Gastrocnemius medialis (tissue), 4 donors: ENCODE data around the gene UBAP2L. TPM values are rescaled to one million over a fixed set of nuclear protein-coding genes. Genes with fewer than 3 reads are reported as not detected.
A peak's percentile ranks its signal among the peaks of the same experiment; 100 is the strongest.

Source experiments
- ATAC-seq, 2 donors: fragments of 150-250 bp; one replicate each; pipeline ENCODE4 v1.9.1; 2016
- DNase-seq, 2 donors: peaks; one replicate each; pipeline ENCODE4 v3.0.0-alpha.2; 2019
- H3K27ac ChIP-seq, 4 donors: fragments of 200-600 bp; sonication (generic); 1 replicate in 1 of 4; 2 replicates in 3 of 4; pipeline ENCODE4 v1.5.1; 2016 to 2018; ENCODE audit warnings: mild to moderate bottlenecking in 2 of 4, moderate library complexity in 1 of 4
- H3K27me3 ChIP-seq, 3 donors: fragments of 200-600 bp; sonication (generic) in 2 of 3; 1 replicate in 1 of 3; 2 replicates in 2 of 3; pipeline versions ENCODE4 v1.5.1 to v1.6.0; 2016 to 2019; ENCODE audit warnings: mild to moderate bottlenecking in 1 of 3, moderate library complexity in 1 of 3
- H3K36me3 ChIP-seq, 2 donors: fragments of 200-600 bp; sonication (generic) in 1 of 2; one replicate each; pipeline ENCODE4 v1.5.1; 2017 to 2018
- H3K4me1 ChIP-seq, 2 donors: fragments of 200-600 bp; sonication (generic) in 1 of 2; one replicate each; pipeline ENCODE4 v1.5.1; 2016 to 2017; ENCODE audit warnings: mild to moderate bottlenecking in 2 of 2
- H3K4me3 ChIP-seq, 4 donors: fragments of 200-600 bp; sonication (generic) in 3 of 4; 1 replicate in 1 of 4; 2 replicates in 3 of 4; pipeline ENCODE4 v1.5.1; 2016 to 2019; ENCODE audit warnings: mild to moderate bottlenecking in 2 of 4
- H3K9me3 ChIP-seq, 3 donors: fragments of 200-600 bp; sonication (generic) in 2 of 3; 1 replicate in 1 of 3; 2 replicates in 2 of 3; pipeline ENCODE4 v1.5.1; 2016 to 2019
- POLR2A ChIP-seq, 2 donors: fragments of 450-650 bp; IDR thresholded peaks; one replicate each; pipeline ENCODE4 v1.6.1; 2017; ENCODE audit warnings: antibody characterized with exemption in 2 of 2, mild to moderate bottlenecking in 2 of 2, moderate library complexity in 2 of 2
- in situ Hi-C, 4 donors: fragments of 200-750 bp; cut with MboI; loops; one replicate each; pipeline versions ENCODE4 v1.15.0 to v1.8.0; 2017; ENCODE audit warnings: low sequenced_read_pairs in 4 of 4
- intact Hi-C: fragments of 100-400 bp; cut with DNase I; formaldehyde crosslinking; loops from one replicate; pipeline ENCODE4 v1.15.1; 2023; ENCODE audit warnings: low total_unique reads
- total RNA-seq, 4 donors: library from RNA; depleted of rRNA; stranded (reverse); fragments of >200 nt; gene quantifications; one replicate each; pipeline versions ENCODE4 v1.1.0 to v1.2.3, GENCODE V29; 2016
- TF ChIP-seq, protein P1 (sequence below), 5 experiments: fragments of 450-650 bp in 3 of 5; fragments of 200-600 bp in 2 of 5; sonication (generic) in 2 of 5; IDR thresholded peaks in 4 of 5; conservative IDR thresholded peaks in 1 of 5; 1 replicate in 4 of 5; 2 replicates in 1 of 5; pipeline ENCODE4 v1.5.1; 2016 to 2019; ENCODE audit warnings: antibody characterized with exemption in 5 of 5, mild to moderate bottlenecking in 3 of 5, moderate library complexity in 3 of 5

The UBAP2L gene
- total RNA-seq, 4 donors from 2014 or later = 38.5 to 72.8 (median 50.8) TPM

DNA sequence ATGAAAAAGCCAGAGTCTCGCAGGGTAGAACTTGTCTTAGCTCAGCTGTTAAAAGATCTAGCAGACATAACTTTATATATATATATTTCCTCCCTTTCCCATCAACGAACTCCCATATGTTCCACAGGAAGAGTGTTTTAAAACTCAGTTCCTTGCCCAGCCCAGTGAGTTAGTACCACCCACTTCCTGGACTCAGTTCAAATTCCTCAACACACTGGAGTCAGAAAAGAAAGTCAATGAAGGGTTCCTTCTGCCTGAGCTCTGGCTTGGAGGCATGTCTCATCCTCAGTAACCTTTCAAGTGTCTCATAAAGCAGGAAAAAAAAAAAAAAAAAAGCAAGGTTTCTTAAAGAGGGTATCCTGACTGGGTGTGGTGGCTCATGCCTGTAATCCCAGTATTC, 44.4 kb upstream of the UBAP2L start:
- intact Hi-C loops (no loop called here), in situ Hi-C loops (no loop called here)
- Histone ChIP-seq H3K36me3 (peaks cover 4 to 67% of the 10 kb centered on the region in 2 donors), H3K27me3 (no peaks in the 10 kb centered on the region), H3K9me3 (no peaks in the 10 kb centered on the region), H3K4me1 (peaks cover 48 to 65% of the 10 kb centered on the region in 2 donors), H3K4me3 (no peak overlapping the region), H3K27ac (peak overlapping the region; percentile 41 to 86 (median 56))
- TF ChIP-seq, protein P1, sequence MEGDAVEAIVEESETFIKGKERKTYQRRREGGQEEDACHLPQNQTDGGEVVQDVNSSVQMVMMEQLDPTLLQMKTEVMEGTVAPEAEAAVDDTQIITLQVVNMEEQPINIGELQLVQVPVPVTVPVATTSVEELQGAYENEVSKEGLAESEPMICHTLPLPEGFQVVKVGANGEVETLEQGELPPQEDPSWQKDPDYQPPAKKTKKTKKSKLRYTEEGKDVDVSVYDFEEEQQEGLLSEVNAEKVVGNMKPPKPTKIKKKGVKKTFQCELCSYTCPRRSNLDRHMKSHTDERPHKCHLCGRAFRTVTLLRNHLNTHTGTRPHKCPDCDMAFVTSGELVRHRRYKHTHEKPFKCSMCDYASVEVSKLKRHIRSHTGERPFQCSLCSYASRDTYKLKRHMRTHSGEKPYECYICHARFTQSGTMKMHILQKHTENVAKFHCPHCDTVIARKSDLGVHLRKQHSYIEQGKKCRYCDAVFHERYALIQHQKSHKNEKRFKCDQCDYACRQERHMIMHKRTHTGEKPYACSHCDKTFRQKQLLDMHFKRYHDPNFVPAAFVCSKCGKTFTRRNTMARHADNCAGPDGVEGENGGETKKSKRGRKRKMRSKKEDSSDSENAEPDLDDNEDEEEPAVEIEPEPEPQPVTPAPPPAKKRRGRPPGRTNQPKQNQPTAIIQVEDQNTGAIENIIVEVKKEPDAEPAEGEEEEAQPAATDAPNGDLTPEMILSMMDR (IDR thresholded peaks at IDR 0.05 in 4 of 5, conservative IDR thresholded peaks at IDR 0.05 in 1 of 5) = no peak
- TF ChIP-seq POLR2A (IDR thresholded peaks at IDR 0.05) = no peak
- no peak for DNase-seq
- ATAC-seq = peak in 1 of 2 donors; percentile 38

DNA sequence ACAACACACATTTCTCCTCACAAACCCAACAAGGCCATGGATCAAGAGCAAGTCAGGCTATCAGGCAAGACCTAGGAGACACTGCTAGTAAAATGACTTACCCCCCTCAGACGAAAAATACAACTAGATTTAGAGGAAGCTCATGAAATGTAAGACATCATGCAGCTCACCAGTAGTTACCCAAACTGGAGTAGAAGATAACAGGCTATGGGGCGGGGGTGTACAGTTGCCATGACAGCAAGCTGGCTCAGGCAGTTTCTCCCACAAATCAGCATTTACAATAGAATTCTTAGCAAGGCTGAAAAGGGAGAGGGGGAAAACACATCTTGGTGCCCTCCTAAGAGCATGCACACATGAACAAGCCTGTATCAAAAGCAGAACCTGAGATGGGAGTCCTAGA, 42.7 kb upstream of the UBAP2L start:
- Histone ChIP-seq H3K9me3 (no peaks in the 10 kb centered on the region), H3K36me3 (peaks cover 0 to 50% of the 10 kb centered on the region in 2 donors), H3K4me3 (no peak overlapping the region), H3K4me1 (peaks cover 54 to 77% of the 10 kb centered on the region in 2 donors), H3K27ac (peak overlapping the region; percentile 41 to 86 (median 52)), H3K27me3 (no peaks in the 10 kb centered on the region)
- intact Hi-C loops = no loop called here
- ATAC-seq (no peak), DNase-seq (no peak)
- TF ChIP-seq POLR2A (IDR thresholded peaks at IDR 0.05) = no peak
- TF ChIP-seq, protein P1 (IDR thresholded peaks at IDR 0.05 in 4 of 5, conservative IDR thresholded peaks at IDR 0.05 in 1 of 5) = no peak
- in situ Hi-C loops = no loop called here

DNA sequence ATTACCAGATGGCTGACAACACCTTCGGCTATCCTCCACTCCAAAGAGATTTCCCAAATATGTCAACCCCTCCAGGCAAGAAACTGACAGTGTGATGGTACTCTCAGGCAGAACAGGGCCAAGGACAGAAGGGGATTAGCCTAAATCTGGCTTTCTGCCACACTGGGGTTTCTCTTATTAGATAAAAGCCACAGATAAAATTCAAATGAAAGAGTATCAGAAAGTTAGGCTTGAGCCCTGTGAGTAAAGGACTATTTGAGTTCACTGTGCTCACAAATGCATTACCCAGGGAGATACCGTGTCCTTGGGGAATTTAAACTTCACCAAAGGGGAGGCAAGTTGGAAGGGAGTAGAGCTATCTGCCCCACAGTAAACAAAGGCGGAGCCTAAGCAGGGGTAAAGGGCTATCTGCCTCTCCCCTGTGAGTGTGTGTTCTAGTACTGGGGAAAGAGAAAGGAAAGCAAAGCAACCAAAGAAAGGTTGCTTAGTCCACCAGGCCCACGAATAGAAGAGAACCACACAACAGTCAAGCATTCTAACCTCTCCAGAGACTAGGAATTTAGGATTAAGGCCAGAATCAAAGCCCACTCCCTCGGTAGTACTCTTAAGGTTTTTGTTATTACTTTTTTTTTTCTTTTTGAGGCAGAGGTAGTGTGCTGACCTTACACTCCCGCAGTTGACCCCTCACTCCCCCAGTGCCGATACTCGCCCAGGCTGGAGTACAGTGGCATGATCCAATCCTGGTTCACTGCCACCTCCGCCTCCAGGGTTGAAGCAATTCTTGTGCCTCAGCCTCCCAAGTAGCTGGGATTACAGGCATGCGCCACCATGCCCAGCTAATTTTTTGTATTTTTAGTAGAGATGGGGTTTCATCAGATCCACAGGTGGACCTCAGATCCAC, 41.6 kb upstream of the UBAP2L start:
- no peak for TF ChIP-seq POLR2A (IDR thresholded peaks at IDR 0.05)
- TF ChIP-seq, protein P1 (IDR thresholded peaks at IDR 0.05 in 4 of 5, conservative IDR thresholded peaks at IDR 0.05 in 1 of 5) = no peak
- Histone ChIP-seq H3K9me3 (no peaks in the 10 kb centered on the region), H3K27ac (peak overlapping the region; percentile 50 to 86 (median 53)), H3K27me3 (no peaks in the 10 kb centered on the region), H3K36me3 (peaks cover 0 to 39% of the 10 kb centered on the region in 2 donors), H3K4me3 (no peak overlapping the region), H3K4me1 (peaks cover 62 to 78% of the 10 kb centered on the region in 2 donors)
- in situ Hi-C loops = no loop called here
- ATAC-seq = no peak
- DNase-seq = no peak
- intact Hi-C loops = no loop called here

DNA sequence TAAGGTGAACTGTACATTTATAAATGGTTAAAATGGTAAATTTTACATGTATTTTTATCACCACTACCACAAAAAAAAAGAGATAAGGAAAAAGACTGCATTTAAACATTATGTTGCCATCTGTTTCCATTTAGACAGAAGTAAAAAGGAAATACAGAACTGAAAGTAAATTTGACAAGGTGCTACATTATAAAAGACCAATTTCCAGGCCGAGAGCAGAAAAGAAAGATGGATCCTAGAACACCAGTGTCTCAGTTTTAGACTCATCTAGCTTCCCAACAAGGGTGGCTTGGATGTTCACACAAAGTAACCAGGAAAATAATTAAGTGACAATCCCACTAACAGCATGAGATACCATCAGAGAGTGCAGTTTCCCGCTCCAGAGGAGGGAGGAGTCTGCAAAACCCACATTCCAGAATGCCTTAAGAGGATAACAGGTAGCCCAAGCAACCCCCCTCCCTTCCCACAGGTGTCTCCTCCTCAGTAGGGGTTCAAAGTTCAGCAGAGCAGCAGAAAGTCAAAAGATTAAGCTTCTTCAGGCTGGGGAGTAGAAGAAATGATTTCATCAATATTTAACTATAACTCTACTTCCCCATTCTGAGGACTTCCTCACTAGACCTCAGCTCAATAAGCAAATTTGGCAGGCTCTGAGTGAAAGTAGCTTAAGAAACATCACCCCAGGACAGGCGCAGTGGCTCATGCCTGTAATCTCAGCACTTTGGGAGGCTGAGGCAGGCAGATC, 40.6 kb upstream of the UBAP2L start:
- Histone ChIP-seq H3K9me3 (no peaks in the 10 kb centered on the region), H3K27me3 (no peaks in the 10 kb centered on the region), H3K4me3 (no peak overlapping the region), H3K4me1 (peaks cover 69 to 85% of the 10 kb centered on the region in 2 donors), H3K27ac (peak overlapping the region; percentile 50 to 86 (median 53)), H3K36me3 (peaks cover 0 to 30% of the 10 kb centered on the region in 2 donors)
- intact Hi-C loops (loop anchor here (10.0 kb wide), 1 partner anchor 185 kb away; the partner anchor contains the start of gene RPS27), in situ Hi-C loops (loop anchor here in 1 of 4 donors (10.0 kb wide), 1 partner anchor 95 kb away; the partner anchor contains the start of gene HAX1)
- TF ChIP-seq, protein P1 (IDR thresholded peaks at IDR 0.05 in 4 of 5, conservative IDR thresholded peaks at IDR 0.05 in 1 of 5) = no peak
- no peak for TF ChIP-seq POLR2A (IDR thresholded peaks at IDR 0.05)
- ATAC-seq = no peak
- DNase-seq = no peak
